Cardiac muscle cell (in vitro differentiated cells and primary cell): Measurements from ENCODE around the gene MYOF. TPM values are rescaled to one million over a fixed set of nuclear protein-coding genes. Genes with fewer than 3 reads are reported as not detected.
"Not testable (repeated sequence)": the region's sequence is repeated elsewhere in the genome, so short reads cannot be mapped to it uniquely, and the experiment has no call there.

ENCODE experiments used
- DNase-seq, 2 donors: peaks; one replicate each; pipeline versions ENCODE4 v3.0.0 to v3.0.0-alpha.2; 2010 to 2017; ENCODE audit warnings: low read depth in 1 of 2, low spot score in 1 of 2
- H3K27ac ChIP-seq: fragments of 200-600 bp; sonication (generic); 2 replicates; pipeline ENCODE4 v1.5.1; 2016
- H3K27me3 ChIP-seq: fragments of 200-600 bp; sonication (generic); 2 replicates; pipeline ENCODE4 v1.6.0; 2016; ENCODE audit warnings: control low read depth
- H3K36me3 ChIP-seq: fragments of 200-600 bp; sonication (generic); 2 replicates; pipeline ENCODE4 v1.5.1; 2016; ENCODE audit warnings: control low read depth
- H3K4me1 ChIP-seq: fragments of 200-600 bp; sonication (generic); 2 replicates; pipeline ENCODE4 v1.8.1; 2017; ENCODE audit warnings: low read depth, mild to moderate bottlenecking, mixed run types
- H3K4me3 ChIP-seq: fragments of 200-600 bp; sonication (generic); 2 replicates; pipeline ENCODE4 v1.5.1; 2016; ENCODE audit warnings: mild to moderate bottlenecking
- H3K9me3 ChIP-seq: fragments of 200-600 bp; sonication (generic); 2 replicates; pipeline ENCODE4 v1.5.1; 2017; ENCODE audit warnings: low read depth, mild to moderate bottlenecking, control low read depth
- CTCF ChIP-seq: IDR thresholded peaks from 2 replicates; pipeline ENCODE4 v1.5.1; 2012; ENCODE audit warnings: low read depth, mild to moderate bottlenecking, low read length
- polyA plus RNA-seq: library from polyadenylated mRNA; unstranded; fragments of >200 nt; fragmentation: Nextera tagmentation; extraction: Ambion mirVana; gene quantifications from 2 replicates; pipeline ENCODE4 v1.2.1, GENCODE V29; 2016
- total RNA-seq: library from RNA; depleted of rRNA; stranded (reverse); fragments of >200 nt; gene quantifications from 2 replicates; pipeline ENCODE4 v1.2.3, GENCODE V29; 2016

MYOF gene
- total and polyA plus RNA-seq, 2 experiments from 2014 or later, result 13.4 to 22.4 TPM

DNA sequence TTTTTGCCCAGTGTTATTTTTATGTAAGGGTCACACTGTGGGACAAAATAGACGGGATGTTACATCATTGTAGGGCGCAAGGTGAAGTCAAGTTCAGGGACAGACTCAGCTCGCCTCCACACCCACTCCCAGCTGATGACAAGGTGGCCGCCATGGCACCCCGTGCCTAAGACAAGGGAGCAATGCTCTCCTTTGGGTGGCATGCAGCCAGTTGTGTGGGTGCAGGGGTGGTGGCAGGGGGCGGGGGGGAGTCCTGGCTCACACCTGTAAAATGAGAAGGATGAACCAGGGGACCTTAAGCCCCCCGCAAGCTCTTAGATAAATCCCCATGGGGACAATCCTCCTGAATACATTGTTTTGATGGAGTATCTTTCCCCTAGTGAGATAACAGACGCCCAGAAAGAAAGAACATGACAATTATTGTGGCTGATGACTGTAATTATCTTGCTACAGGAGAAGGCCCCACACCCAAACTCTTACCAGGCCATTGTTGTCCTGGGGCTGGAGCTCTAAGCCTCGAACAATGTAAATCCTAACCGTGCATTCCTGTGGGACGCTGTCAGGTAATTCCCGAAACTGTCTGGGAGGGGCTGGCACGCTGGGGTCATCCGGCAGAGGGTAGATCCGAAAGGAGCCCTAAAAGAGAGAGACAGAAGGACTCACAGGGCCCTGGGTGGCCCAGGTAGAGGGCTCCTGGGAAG, 148.7 kb downstream of the MYOF start:
- TF ChIP-seq CTCF, result no peak

DNA sequence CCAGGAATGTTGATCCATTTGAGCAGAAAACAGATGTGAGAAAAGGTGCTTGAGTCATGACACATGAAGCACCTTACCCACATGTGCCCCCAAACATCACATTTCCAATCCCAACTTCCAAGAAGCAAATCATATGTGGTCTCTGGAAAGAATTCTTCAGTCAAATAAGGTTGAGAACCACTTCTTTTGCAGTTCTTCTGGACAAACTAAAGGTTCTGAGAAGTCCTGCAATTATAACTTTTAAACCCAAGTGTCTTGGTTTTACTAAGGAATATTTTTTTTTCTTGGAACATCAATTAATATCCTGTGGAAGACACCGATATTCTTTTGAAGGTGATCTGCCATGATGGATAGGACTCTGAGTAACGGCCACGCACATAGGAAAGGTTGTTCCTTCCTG, 151.3 kb downstream of the MYOF start:
- DNase-seq, result no peak
- Histone ChIP-seq H3K27me3 (no peaks in the 10 kb centered on the region), H3K27ac (no peak overlapping the region), H3K9me3 (no peaks in the 10 kb centered on the region), H3K4me3 (no peak overlapping the region), H3K36me3 (no peaks in the 10 kb centered on the region), H3K4me1 (no peaks in the 10 kb centered on the region)
- no peak for TF ChIP-seq CTCF

More for the DNA sequence above, 148.7 kb downstream of the MYOF start:
- H3K27ac ChIP-seq, result no peak overlapping the region
- no peak for DNase-seq
- H3K9me3 ChIP-seq, result no peaks in the 10 kb centered on the region
- no peaks in the 10 kb centered on the region for H3K4me1 ChIP-seq
- no peak overlapping the region for H3K4me3 ChIP-seq
- H3K27me3 ChIP-seq, result no peaks in the 10 kb centered on the region
- H3K36me3 ChIP-seq, result no peaks in the 10 kb centered on the region

GRCh38 chr10:93319896-93320295, 162.2 kb downstream of the MYOF start:
- no peaks in the 10 kb centered on the region for H3K27me3 ChIP-seq
- no peak for TF ChIP-seq CTCF
- H3K27ac ChIP-seq, result no peak overlapping the region
- no peaks in the 10 kb centered on the region for H3K4me1 ChIP-seq
- DNase-seq, result no peak
- no peak overlapping the region for H3K4me3 ChIP-seq
- no peaks in the 10 kb centered on the region for H3K9me3 ChIP-seq
- peaks cover 9% of the 10 kb centered on the region for H3K36me3 ChIP-seq

DNA sequence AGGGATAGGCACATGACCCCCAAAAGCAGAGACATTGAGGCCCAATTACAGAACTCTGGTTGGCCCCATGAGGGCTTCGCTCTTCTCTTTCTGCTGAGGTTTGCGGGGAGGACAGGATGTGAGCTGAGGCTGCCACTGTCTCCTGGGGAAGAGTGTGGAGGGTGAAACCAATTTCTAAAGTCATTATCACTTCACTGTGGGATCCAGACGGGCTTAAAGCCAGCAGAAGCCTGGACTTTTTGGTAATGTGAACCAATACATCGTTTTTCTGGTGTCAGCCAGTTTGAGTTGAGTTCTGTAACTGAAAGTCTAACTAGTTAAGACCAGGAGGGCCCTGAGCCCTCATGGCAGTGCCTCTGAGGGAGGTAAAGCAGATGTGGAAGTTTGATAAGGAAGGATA, 163.0 kb downstream of the MYOF start:
- Histone ChIP-seq H3K4me1 (no peaks in the 10 kb centered on the region), H3K36me3 (peaks cover 9% of the 10 kb centered on the region)
- no peak for TF ChIP-seq CTCF

GRCh38 chr10:93315246-93315645, 166.9 kb downstream of the MYOF start:
- Histone ChIP-seq H3K36me3 (peaks cover 9% of the 10 kb centered on the region), H3K27ac (no peak overlapping the region), H3K27me3 (no peaks in the 10 kb centered on the region), H3K4me1 (no peaks in the 10 kb centered on the region), H3K9me3 (no peaks in the 10 kb centered on the region), H3K4me3 (no peak overlapping the region)
- no peak for TF ChIP-seq CTCF
- peak in 1 of 2 donors; percentile 37 for DNase-seq

More for the DNA sequence above, 163.0 kb downstream of the MYOF start:
- H3K27ac ChIP-seq, result no peak overlapping the region
- H3K27me3 ChIP-seq, result no peaks in the 10 kb centered on the region
- DNase-seq, result no peak
- H3K4me3 ChIP-seq, result no peak overlapping the region
- H3K9me3 ChIP-seq, result no peaks in the 10 kb centered on the region

DNA sequence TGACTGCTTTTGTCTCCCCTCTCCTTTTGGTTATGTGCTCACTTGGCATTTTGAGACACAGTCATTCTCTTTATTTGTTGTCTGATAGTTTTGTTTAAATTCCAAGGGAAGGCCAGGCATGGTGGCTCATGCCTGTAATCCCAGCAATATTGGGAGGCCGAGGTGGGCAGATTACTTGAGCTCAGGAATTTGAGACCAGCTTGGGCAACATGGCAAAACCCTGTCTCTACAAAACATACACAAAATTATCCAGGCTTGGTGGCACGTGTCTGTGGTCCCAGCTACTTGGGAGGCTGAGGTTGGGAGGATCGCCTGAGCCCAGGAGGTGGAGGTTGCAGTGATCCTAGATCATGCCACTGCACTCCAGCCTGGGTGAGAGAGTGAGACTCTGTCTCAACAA, 167.5 kb downstream of the MYOF start:
- not testable (repeated sequence) for H3K36me3 ChIP-seq, DNase-seq, H3K27me3 ChIP-seq, H3K9me3 ChIP-seq, H3K27ac ChIP-seq, H3K4me3 ChIP-seq, H3K4me1 ChIP-seq
